Measurements from ENCODE around the gene C4orf50.

Gene C4orf50

GRCh38 chr4:5894266-5894665 is 124.0 kb downstream of the C4orf50 start:
- no peak for DNase-seq (ENCODE audit: low read depth in 1 of 2, low spot score in 1 of 2)

DNA sequence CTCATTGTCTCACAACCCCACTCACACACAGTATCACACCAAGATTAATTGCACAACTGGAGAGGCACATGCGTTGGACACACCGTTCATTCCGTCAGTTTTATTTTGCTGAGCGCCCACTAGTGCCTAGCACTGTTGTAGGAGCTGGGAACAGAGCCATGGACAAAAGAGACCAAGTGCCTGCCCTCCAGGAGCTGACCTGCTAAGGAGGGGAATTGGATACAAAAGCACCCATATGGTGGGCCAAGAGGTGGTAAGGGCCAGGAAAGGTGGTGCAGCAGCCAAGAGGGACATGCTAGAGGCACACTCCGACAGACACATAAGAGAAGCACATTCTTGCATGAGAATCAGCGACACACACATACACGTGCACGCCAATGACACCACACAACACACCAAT is 124.6 kb downstream of the C4orf50 start:
- no peak for DNase-seq (ENCODE audit: low read depth in 1 of 2, low spot score in 1 of 2)

DNA sequence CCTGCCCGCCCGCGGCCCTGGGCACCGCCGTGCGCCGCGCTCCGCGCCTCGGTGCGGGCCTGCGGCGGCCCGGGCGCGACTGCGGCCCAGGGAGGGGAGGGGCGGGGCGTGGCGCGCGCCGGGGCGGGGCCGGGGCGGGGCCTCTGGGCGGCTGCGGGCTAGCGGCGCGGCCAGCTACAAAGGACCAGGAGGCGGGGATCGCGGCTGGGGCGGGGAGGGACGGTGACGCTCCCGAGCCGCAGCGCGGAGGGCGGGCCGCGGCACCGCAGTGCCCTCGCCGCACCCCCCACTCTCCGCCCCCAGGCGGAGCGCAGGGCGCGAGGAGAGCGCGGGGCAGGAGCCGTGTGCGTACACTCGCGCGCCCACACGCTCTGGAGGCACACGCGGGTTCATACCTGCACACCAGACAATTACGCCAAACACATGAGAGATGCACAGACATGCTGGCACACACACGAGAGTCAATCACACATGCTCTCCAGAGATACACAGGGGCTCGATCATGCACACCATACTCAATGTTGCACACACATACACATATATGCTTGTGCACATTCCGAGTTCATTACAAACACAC is 125.1 kb downstream of the C4orf50 start, which contains the start of gene CRMP1:
CRMP1 (minus strand) TSS at position 83 of the 577 bp plus-strand sequence. CDS start 117 bp downstream, outside the sequence.
- no peak for DNase-seq (ENCODE audit: low read depth in 1 of 2, low spot score in 1 of 2)

- no peak for DNase-seq (ENCODE audit: low read depth in 1 of 2, low spot score in 1 of 2)
Measured at GRCh38 chr4:5892323-5893003, 125.8 kb downstream of the C4orf50 start.

DNA sequence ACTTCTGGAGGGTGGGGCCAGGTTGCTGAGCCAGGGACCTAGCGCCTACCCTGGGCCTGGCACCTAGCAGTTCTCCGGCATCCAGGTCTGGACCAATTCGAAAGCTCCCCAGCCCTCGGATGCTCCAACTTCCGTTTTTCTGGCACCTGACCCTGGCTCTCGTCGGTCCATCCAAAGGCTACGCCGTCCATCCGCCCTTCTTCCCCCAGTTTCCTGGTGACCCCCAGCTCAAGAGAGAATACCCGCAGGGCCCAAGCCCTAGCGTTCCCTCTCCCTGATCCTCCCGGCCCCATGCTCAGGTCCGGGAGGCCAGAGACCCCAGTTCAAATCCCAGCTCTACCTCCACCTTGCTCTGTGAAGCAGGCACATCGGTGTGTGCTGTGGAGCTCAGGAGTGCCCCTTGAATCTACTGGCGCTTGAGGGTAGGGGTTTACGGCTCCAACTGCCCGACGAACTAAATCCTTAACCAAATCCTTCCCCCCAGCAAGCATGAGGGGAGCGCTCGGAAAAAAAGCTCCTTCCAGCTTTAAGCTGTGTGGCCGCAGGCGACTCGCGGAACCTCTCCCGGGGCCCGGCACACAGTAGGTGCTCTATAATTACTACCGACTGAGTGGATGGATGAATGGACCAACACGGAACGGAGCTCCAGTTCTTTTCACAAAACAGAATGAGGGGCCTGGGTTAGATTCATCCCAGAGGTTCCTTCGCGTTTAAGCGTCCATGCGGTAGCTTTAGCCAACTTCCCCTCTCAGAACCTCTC is 126.5 kb downstream of the C4orf50 start:
- DNase-seq (ENCODE audit: low read depth in 1 of 2, low spot score in 1 of 2): no peak

- no peak for DNase-seq (ENCODE audit: low read depth in 1 of 2, low spot score in 1 of 2)
Measured at GRCh38 chr4:5890063-5890727, 128.0 kb downstream of the C4orf50 start.

DNA sequence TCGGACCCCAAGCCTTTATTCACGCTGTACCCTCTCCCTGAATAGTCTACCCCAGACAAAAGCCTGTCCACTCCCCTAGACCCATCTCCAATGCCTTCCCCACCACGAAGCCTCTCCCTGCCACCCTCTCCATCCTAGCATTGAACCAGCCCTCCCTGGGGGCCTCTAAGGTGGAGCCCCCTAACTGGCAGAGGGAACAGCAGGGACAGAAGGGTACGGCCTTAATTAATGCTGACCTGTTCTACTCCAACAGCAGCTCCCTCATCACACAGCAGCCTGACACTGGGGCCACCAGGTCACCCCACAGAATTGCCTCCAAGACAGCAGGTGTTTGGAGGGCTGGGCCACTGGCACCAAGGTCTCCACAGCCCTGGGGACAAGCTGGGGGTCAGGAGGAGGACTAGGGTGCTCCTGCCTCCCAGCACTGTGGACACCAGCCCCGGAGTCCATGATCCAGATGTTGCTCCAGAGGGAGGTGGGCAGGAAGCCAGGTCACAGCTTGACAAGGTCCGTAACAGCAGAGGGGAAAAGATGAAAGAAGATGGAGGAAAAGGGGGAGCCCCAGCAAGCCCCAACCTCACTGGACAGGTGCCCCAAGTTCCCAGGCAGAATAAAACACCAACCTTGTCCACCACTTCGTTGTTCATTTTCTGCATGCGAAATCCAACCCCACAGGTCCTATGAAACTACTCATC is 129.1 kb downstream of the C4orf50 start:
- no peak for DNase-seq (ENCODE audit: low read depth in 1 of 2, low spot score in 1 of 2)

DNA sequence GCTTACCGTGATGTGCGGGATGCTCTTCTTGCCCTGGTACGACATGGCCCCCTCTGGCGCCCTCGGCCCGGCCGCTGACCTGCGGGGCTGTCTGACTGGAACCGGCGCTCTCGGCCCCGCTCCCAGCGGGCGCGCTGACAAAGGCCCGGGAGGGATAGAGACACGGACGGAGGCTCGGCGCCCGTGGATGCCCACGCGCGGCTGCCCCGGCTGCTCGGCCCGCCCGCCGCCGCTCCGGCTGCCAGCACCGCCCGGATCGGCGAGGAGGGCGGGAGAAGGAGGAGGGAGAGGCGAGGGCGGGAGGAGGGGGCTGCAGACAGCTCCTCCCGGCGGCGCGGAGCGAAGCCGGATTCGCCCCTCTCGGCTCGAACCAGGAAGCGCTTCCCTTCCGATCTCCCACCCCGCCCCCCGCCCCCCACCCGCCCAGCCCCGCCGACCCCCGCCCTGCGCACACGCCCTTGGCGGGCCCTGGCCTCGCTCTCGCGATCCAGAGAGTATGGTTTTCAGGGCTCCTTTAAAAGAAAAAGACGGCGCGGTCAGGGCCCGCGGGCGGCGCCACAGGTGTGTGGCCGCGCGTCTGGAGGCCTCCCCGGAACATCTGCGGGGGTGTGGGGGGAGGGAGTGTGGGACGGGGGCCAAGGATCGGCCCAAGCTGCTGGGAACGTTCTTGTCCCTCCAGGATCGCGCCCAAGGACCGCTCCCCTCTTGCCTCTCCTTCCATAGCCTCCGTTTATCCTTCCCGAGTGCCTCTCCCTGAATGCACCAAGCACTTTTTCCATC is 129.8 kb downstream of the C4orf50 start:
- no peak for DNase-seq (ENCODE audit: low read depth in 1 of 2, low spot score in 1 of 2)

GRCh38 chr4:5887361-5888221 is 130.6 kb downstream of the C4orf50 start:
- DNase-seq (ENCODE audit: low read depth in 1 of 2, low spot score in 1 of 2): no peak

GRCh38 chr4:5887011-5887360 is 131.2 kb downstream of the C4orf50 start:
- no peak for DNase-seq (ENCODE audit: low read depth in 1 of 2, low spot score in 1 of 2)

- no peak for DNase-seq (ENCODE audit: low read depth in 1 of 2, low spot score in 1 of 2)
Measured at GRCh38 chr4:5885733-5886132, 132.5 kb downstream of the C4orf50 start.

GRCh38 chr4:5884796-5885195 is 133.4 kb downstream of the C4orf50 start:
- no peak for DNase-seq (ENCODE audit: low read depth in 1 of 2, low spot score in 1 of 2)

GRCh38 chr4:5883916-5884315 is 134.3 kb downstream of the C4orf50 start:
- DNase-seq (ENCODE audit: low read depth in 1 of 2, low spot score in 1 of 2): no peak

DNA sequence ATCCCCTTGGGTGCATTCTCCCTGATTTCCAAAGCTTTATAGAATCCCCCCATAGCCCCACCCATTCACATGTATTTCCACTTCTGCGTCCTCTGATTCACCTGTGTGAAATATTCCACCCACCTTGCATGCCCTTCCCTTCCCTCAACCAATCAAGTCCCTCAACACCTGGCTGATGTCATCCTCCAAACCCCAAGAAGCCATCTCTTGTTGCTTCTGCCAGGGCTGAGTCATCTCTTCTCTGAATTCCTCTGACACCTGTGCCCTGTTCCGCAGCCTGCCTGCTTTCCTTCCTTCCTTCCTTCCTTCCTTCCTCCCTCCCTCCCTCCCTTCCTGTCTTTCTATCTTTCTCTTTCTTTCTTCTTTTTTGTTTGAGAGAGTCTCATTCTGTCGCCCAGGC is 135.3 kb downstream of the C4orf50 start:
- DNase-seq (ENCODE audit: low read depth in 1 of 2, low spot score in 1 of 2): no peak

DNA sequence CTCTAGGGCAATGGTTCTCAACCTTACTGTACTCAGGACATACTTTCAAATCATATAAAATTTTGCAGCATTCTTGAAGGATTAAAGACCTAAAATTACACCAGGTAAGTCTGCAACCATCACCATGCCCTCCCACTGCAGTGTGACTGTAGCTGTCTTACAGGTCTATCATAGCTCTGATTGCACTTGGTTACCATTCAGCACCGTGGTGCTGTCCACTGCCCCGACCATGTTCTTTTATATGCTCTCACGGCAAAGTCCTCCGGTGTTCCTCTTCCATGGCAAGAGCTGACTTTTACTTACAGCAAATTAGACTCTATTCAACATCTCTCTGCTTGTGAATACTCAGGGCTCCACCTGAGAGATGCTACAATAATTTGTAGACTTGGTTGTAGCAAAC is 136.9 kb downstream of the C4orf50 start:
- no peak for DNase-seq (ENCODE audit: low read depth in 1 of 2, low spot score in 1 of 2)

DNA sequence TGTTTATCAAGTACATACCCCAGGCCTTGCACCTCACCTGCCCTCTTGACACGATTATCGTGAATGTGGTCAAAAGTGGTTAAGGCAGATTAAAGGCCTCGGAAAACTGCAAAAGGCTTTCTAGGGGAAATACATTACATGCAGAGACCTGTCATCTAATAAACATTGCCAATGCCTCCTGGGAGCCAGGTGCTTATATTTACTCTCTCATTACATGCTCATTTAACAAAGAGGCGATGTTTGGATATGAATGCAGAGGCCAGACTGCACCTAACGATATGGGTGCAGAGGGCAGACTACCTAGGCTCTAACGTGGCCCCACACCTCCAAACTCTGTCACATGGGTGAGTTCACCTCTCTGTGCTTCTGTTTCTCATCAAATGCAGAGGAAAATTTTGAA is 139.9 kb downstream of the C4orf50 start:
- no peak for DNase-seq (ENCODE audit: low read depth in 1 of 2, low spot score in 1 of 2)

- no peak for DNase-seq (ENCODE audit: low read depth in 1 of 2, low spot score in 1 of 2)
Measured at GRCh38 chr4:5877392-5877791, 140.8 kb downstream of the C4orf50 start.

DNA sequence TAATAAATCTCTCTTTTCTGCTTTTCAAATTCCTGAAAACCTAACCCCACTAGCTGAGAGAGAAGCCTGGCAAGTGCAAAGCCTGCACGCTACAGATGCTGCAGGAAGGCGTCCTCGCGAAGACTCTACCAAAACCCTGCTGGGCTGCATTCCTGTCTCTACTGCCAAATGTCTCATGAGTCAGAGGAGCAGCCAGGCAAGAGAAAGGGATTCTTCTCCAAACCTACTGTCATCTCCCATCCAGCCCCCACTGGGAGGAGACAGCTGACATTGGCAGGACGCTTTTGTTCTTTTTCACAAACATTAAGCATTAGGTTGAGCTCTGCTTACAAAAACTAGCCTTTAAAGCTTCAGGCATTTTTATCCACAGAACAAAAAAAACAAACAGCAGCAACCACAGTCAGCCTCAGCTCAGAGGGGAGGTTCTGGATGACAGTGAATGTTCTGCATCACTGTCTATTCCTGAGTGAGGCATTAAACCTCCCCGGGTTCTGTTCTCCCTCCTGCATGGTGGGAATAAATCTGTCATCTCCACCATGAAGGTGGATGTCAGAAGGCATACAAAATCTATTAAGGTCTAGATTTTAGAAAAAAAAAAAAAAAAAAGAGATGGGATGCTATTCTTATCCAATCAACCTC is 143.3 kb downstream of the C4orf50 start:
- DNase-seq (ENCODE audit: low read depth in 1 of 2, low spot score in 1 of 2): no peak

DNA sequence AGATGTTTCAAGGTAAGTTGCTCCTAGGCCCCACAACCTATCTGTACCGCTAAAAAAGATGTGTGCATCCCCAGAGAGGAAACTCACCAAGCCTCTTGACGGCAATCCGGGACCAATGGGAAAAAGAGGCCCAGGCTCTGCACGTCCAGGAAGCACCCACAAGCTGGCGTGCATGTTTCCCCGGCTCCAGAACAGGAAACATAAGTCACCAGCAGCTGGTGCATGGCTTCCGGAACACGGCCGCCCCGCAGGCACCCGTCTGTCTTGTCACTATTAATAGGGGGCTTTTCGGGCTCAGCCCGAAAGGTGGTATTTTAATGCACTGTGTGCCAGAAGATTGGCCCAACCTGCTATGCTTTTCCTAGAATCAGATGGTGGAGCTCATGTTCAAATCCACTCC is 147.5 kb downstream of the C4orf50 start:
- DNase-seq (ENCODE audit: low read depth in 1 of 2, low spot score in 1 of 2): no peak
